Epidermal melanocyte (primary cell): Measurements from ENCODE around the gene KRTAP1-5.
"Not testable (repeated sequence)": the region's sequence is repeated elsewhere in the genome, so short reads cannot be mapped to it uniquely, and the experiment has no call there.

Experiments
- DNase-seq: peaks from one replicate; pipeline ENCODE4 v3.0.0; 2011; ENCODE audit warnings: low spot score; ENCODE audit not compliant: insufficient read length

KRTAP1-5 gene

DNA sequence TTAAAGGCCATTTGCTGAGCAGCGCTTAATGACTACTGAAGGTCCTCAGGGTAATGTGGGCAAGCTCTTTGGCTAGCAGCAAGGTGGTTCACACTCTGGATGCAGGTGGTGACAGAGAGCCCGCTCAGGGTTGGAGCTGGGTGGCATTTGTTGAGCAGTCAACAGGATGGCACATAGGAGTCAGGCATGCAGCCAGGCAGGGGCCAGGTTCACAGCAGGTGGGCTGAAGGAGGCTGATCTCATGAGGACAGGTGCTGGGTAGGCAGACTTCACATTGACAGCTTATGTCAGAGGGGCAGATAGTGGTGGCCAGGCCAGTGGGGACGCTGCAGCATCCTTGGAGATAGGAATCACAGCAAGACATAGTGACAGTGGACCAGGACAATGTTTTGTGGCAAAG, 22.6 kb downstream of the KRTAP1-5 start:
- no peak for DNase-seq

DNA sequence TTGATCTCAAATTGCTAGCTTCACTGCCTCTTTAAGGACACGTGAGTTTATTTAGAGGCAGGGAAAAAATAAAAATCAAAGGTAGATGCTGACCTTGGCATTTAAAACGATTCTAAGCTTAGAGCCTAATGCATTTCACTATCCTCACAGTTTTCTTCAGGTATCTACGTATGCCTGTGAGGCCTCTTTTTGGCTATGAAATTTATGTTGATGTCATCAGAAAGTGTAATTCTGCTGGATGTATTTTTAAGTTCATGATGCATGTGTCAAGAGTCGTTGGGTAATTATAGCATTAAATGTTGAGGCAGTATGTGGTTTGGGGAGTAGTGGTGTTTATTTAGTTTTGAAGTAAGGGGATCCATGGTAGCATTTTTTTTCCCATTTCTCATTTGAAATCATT, 23.1 kb downstream of the KRTAP1-5 start:
- DNase-seq: no peak

DNA sequence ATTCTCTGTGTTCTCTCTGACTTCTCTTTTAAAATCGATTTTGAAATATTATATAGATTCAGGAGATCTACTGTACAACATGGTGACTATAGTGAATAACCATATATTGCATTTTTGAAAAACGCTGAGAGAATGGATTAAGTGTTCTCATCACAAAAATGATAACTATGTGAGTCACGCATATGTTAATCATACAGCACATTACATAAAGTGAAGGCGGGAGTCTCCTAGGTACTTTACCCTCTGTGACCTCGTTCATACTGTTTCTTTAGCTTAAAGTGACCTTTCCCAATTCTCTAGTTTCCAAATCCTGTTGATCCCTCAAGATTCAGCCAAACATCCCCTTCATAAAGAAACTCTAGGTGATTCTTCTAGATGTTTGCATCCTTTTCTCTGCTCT, 24.2 kb downstream of the KRTAP1-5 start:
- DNase-seq: no peak

DNA sequence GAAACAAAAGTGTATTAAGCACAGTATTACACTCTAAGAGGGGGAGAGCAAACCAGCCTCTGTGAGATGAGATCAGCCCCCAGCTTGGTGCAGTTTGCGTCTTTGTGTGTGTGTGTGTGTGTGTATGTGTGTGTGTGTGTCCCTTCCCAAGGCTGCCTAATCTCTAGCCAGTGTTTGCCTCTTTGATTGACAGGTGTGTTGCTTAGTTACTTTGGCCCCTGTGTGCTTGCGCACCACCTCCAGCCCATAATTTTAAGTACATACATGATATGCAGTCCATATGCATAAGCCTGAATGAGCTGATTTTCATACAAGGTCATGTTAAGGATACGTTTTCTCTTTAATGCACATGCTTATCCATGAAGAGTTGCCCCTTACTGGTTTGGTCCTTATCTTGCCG, 25.2 kb downstream of the KRTAP1-5 start:
- no peak for DNase-seq

DNA sequence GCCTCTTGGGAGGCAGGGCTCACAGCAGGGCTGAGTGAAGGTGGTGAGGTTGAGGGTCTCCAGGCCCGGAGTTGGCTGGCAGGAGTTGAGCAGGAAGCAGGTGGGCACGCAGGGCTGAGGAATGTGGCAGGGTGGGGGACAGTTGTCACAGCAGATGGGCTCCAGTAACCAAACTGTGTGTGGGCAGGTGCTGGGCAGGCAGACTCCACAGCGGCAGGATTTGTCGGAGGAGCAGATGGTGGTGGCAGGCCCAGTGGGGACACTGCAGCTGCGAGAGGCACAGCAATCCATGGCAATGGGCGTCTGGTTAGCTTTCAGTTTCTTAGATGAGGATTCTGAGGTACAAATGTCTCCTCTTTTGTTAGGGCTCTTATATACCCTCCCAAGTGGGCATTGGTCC, 27.4 kb downstream of the KRTAP1-5 start, which contains the start of gene KRTAP3-2:
KRTAP3-2 (minus strand) TSS at position 344 of the 400 bp plus-strand sequence; CDS start at position 291, 53 bp downstream.
- not testable (repeated sequence) for DNase-seq

DNA sequence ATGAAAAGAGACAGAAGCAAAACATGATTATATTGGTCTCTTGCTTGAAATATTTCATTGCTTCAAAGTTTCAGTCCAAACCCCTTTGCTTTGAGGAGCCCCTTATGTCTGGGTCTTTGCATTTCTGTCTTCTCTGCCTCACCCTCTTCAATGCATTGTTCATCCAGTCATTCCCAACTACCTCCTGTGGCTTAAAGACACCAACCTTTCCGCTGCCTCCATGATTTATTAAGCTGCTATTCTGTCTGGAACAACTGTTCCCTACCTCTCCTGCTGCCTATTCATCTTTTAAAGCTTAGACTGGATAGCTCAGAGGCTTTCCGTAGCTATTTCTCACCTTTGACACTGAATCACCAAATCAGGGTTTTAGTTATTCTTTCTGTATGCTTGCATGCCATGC, 29.6 kb downstream of the KRTAP1-5 start:
- DNase-seq: no peak

DNA sequence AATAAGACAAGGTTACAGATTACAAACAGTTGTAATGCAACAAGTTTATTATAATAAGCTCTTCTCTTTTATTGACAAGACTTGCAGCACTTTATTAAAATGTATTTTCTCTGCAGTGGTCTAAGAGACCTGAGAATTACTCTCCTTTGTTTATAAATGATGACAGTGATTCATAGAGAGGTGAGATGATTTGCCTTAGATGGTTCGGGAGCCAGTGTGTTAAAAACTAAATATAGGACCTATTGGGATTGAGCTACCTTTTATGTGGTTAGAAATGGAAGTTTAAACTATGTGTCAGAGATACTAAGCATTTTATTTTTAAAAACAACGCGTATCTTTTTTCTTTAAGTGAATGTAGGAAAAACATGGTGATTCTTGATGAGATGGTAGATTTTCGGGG, 30.2 kb downstream of the KRTAP1-5 start:
- no peak for DNase-seq

DNA sequence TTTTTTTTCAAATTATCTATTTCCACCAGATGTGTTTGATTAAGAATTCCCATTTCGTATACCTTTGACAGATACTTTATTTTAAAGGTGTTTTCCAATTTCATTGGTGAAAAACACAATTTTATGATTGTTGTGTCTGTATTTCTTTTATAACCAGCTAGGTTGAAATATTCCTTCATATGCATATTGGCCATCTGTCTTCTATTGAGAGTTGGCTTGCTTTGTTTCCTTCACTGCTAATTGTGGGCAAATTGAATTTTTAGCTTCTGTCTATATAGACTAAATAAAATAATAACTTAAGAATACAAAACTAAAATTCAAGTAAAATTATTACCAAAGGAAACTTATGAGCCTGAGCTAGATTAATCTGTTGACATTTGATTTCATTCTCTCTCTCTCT, 31.9 kb downstream of the KRTAP1-5 start:
- DNase-seq: no peak

DNA sequence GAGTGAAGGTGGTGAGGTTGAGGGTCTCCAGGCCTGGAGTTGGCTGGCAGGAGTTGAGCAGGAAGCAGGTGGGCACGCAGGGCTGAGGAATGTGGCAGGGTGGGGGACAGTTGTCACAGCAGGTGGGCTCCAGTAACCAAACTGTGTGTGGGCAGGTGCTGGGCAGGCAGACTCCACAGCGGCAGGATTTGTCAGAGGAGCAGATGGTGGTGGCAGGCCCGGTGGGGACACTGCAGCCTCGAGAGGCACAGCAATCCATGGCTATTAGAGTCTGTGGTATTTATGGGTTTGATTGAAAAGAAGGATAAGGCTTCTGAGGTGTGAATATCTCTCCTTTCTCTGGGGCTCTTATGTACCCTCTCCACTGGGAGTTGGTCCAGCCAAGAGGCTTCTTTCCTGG, 33.2 kb downstream of the KRTAP1-5 start, which contains the start of gene KRTAP3-3:
KRTAP3-3 (minus strand) TSS at position 326 of the 400 bp plus-strand sequence; CDS start at position 259, 67 bp downstream.
- no peak for DNase-seq

DNA sequence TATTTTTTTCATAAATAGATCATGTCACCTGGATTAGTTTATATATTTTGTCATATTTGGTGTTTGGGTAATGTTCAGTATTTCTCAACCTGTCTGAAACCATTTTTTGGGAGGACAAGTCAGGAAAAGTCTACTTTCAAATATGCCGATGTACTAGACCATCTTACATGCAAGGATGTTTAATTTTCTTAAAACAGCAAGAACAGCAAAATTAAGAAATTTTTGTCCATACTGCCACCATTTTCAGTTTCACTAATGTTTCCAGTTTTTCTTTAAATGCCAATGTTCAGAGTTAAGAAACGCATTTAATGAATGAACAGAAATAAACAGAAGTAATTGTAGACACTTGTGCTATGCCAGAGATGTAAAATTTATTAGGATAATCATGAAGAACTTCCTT, 33.9 kb downstream of the KRTAP1-5 start:
- no peak for DNase-seq

DNA sequence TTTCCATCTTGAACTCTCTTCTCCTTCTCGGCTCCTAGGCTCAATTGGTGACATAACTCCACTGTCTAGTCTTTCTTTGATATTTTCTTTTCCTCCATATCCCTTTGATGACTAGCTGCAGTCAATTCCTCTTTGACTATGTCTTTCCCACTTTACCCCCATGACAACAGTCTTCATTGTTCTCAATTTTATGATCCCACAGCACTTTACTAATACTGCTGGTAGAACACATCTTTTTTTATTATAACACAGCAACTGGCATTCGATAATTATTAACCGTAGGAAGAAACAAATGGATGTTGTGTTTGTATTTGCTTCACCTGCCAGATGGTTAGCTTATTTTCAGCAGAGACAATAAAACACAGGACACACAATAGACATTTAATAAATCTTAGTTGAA, 34.3 kb downstream of the KRTAP1-5 start:
- no peak for DNase-seq

DNA sequence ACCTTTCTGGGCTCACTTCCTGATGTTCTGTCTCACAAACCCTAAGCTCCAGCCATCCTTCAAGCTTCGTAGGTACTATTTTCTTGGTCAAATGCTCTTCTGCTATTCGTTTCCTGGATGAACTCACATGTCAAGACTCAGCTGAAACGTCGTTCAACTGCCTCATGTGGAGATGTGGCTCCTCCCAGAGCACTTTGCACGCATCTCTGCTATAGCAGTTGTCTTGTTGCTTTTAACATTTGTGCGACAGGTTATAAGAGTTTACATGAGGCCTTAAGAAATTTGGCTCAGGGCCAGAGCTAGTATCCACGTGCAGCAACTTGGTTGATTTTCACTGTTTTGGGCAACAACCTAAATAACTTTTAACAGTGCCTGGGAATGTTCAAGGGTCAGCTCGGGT, 40.1 kb downstream of the KRTAP1-5 start:
- no peak for DNase-seq

DNA sequence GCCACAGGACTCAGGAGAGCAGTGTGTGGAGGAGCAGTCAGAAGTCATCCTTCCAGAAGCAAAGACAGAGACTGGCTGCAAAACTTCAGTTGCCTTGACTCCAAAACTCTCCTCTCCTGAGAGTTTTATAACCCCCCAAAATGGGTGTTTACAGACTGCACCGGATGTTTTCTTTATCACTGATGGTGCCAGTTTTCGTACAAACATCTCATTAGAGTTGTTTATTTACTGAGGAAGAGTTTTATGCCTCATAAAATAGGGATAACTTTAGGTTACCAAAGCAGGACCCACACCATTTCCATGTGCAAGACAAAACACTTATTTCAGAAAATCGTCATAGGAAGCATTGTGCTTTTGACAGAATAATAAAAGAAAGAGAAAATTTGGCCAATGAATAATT, 42.8 kb downstream of the KRTAP1-5 start, which contains the start of gene KRT40:
KRT40 (minus strand) TSS at position 101 of the 400 bp plus-strand sequence; CDS start at position 48, 53 bp downstream.
- DNase-seq: no peak

DNA sequence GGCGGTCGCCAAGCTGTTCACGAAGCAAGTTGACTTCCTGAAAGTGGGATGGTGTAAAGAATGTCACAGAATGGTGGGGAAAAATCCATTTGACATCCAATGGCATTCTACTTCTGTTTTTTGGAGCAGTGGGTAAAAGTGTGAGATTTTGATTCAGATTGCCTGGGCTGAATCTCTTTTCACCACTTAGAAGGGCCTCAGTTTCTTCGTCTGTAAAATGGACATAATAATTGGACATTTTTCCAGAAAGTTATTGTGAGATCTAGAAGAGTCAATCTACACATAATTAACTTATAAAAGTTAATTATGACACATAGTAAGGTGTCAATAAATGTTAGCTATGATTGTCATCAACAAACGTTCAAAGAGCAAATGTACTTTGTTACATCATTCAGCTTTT, 45.9 kb downstream of the KRTAP1-5 start:
- no peak for DNase-seq

DNA sequence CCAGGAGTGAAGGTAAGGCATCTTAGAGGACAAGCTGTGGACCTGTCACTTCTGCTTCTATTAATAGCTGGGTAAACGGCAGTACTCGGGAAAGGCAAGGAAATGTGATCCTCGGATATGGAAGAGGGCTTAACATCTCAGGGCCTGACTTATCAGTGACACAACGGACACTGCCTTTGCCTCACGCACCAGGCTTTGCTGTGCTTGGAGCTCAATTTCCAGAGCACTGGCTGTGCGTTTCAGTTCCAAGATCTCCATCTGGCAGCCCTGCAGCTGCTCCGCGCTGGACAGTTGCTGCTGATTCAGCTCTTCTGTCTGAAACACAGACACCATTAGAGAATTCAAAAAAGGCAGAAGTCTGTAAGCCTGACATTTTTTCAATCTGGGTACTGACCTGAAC, 46.4 kb downstream of the KRTAP1-5 start:
- DNase-seq: no peak

DNA sequence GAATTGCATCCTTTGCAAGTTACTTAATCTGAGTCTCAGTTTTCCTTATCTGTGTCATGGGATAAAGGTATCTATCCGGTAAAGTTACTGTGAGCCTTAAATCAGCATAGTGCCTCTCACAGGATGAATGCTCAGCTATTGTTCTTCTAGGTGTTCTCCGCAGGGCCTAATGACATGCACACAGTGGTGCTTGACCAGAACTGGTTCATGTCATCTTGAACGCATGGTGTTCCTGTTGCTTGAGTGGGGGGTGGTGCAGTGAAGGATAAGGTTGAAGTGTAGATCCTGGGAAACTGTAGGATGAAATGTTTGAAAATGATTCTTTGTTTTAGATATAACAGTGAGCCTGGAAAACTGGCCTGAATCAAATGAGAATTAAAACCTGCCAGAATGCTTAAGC, 46.9 kb downstream of the KRTAP1-5 start:
- no peak for DNase-seq

DNA sequence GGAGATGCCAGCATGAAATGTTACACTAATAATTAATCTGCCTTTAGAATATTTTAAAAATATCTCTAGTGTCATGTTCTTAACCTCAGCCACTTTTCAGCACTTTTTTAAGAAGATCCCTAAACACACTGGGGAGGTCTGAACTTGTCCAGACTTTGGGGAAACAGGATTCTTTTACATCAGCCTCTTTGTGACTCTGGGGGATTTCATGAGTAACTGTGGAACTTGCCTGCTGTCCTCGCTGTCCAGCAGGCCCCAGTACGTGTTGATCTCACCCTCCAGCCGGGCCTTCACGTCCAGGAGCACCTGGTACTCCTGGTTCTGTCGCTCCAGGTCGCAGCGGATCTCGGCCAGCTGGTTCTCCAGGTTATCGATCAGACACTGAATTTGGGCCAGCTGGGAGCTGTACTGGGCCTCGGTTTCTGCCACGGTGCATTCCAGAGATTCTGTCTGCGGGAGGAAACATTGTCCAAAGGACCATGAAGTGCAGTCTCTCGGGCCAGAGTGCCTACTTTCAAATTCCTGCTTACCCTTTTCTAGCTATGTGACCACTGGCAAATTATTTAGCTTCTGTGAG, 48.3 kb downstream of the KRTAP1-5 start:
- DNase-seq: no peak
